ENCODE data around the gene CISTR.

GRCh38 chr12:53755451-53755891 lies 3.7 kb upstream of the CISTR start:
- TF ChIP-seq CTCF (IDR thresholded peaks at IDR 0.05; ENCODE audit: extremely low read depth in 1 of 2, insufficient read depth in 1 of 2, low read depth in 1 of 2, low read length in 2 of 2) (no peak), POLR2A (IDR thresholded peaks at IDR 0.05; ENCODE audit: low read depth, low read length) (no peak), GATA2 (IDR thresholded peaks at IDR 0.05; ENCODE audit: insufficient read depth, insufficient read length, low read depth, low read length) (no peak), POLR2AphosphoS5 (IDR thresholded peaks at IDR 0.05; ENCODE audit: insufficient read depth, low read depth, low read length) (no peak), MAX (IDR thresholded peaks at IDR 0.05; ENCODE audit: insufficient read depth, insufficient read length) (no peak)

Measured in endothelial cell of umbilical vein (primary cell).